Neural progenitor cell (in vitro differentiated cells): ENCODE measurements around the gene ATP10A. TPM values are rescaled to one million over a fixed set of nuclear protein-coding genes. Genes with fewer than 3 reads are reported as not detected.

Source experiments
- DNase-seq: peaks from one replicate; pipeline ENCODE4 v3.0.0-alpha.2; 2016; ENCODE audit warnings: low spot score
- H2AFZ ChIP-seq: fragments of 200-600 bp; sonication (generic); replicated peaks from 2 replicates; pipeline ENCODE4 v1.6.1; 2016; ENCODE audit warnings: antibody characterized with exemption
- H3F3A ChIP-seq: fragments of 200-600 bp; sonication (generic); 2 replicates; pipeline ENCODE4 v1.6.1; 2016; ENCODE audit warnings: antibody characterized with exemption, low read depth
- H3K27ac ChIP-seq: fragments of 200-600 bp; sonication (generic); 2 replicates; pipeline ENCODE4 v1.5.1; 2016; ENCODE audit warnings: mild to moderate bottlenecking
- H3K27me3 ChIP-seq: fragments of 200-600 bp; sonication (generic); 2 replicates; pipeline ENCODE4 v1.6.1; 2016; ENCODE audit warnings: mild to moderate bottlenecking, moderate library complexity
- H3K36me3 ChIP-seq: fragments of 200-600 bp; sonication (generic); 2 replicates; pipeline ENCODE4 v1.5.1; 2016
- H3K4me1 ChIP-seq: fragments of 200-600 bp; sonication (generic); 2 replicates; pipeline ENCODE4 v1.6.1; 2016; ENCODE audit warnings: mixed run types
- H3K4me2 ChIP-seq: fragments of 200-600 bp; sonication (generic); 2 replicates; pipeline ENCODE4 v1.6.1; 2016
- H3K4me3 ChIP-seq: fragments of 200-600 bp; sonication (generic); 2 replicates; pipeline ENCODE4 v1.5.1; 2016
- H3K79me2 ChIP-seq: fragments of 200-600 bp; sonication (generic); 2 replicates; pipeline ENCODE4 v1.6.1; 2016; ENCODE audit warnings: low read depth
- H3K9ac ChIP-seq: fragments of 200-600 bp; sonication (generic); 2 replicates; pipeline ENCODE4 v1.6.1; 2016
- H3K9me3 ChIP-seq: fragments of 200-600 bp; sonication (generic); 2 replicates; pipeline ENCODE4 v1.5.1; 2016; ENCODE audit warnings: low read depth
- H4K20me1 ChIP-seq: fragments of 200-600 bp; sonication (generic); 2 replicates; pipeline ENCODE4 v1.6.1; 2016; ENCODE audit warnings: low read depth
- H3K27ac Mint-ChIP-seq: 3 replicates; pipeline ENCODE4 v1.8.0; 2021; ENCODE audit warnings: mixed read lengths
- H3K27me3 Mint-ChIP-seq: 2 replicates; pipeline ENCODE4 v1.8.0; 2022; ENCODE audit warnings: low read depth, mild to moderate bottlenecking, inconsistent platforms, moderate library complexity, mixed read lengths; ENCODE audit not compliant: insufficient read depth
- H3K36me3 Mint-ChIP-seq: 3 replicates; pipeline ENCODE4 v1.8.0; 2021; ENCODE audit warnings: mixed read lengths
- H3K4me1 Mint-ChIP-seq: 3 replicates; pipeline ENCODE4 v1.8.0; 2021; ENCODE audit warnings: mixed read lengths
- H3K4me3 Mint-ChIP-seq: 3 replicates; pipeline ENCODE4 v1.8.0; 2021; ENCODE audit warnings: mild to moderate bottlenecking, moderate library complexity, mixed read lengths
- H3K9me3 Mint-ChIP-seq: 3 replicates; pipeline ENCODE4 v1.8.0; 2020; ENCODE audit warnings: mixed read lengths
- EZH2 ChIP-seq: fragments of 200-600 bp; sonication (generic); IDR thresholded peaks from 2 replicates; pipeline ENCODE4 v1.6.1; 2017; ENCODE audit warnings: antibody characterized with exemption, mild to moderate bottlenecking, moderate library complexity
- EZH2phosphoT487 ChIP-seq: fragments of 200-600 bp; sonication (generic); IDR thresholded peaks from 2 replicates; pipeline ENCODE4 v1.6.1; 2017; ENCODE audit warnings: antibody characterized with exemption
- total RNA-seq: library from RNA; depleted of rRNA; stranded (reverse); fragments of >200 nt; gene quantifications from 2 replicates; pipeline ENCODE4 v1.2.3, GENCODE V29; 2015; ENCODE audit warnings: low replicate concordance
- TF ChIP-seq, protein P1 (sequence below): fragments of 200-600 bp; sonication (generic); IDR thresholded peaks from 2 replicates; pipeline ENCODE4 v1.5.1; 2017; ENCODE audit warnings: antibody characterized with exemption, mild to moderate bottlenecking

The ATP10A gene
- total RNA-seq, 1 donor from 2014 or later = 0.32 TPM

DNA sequence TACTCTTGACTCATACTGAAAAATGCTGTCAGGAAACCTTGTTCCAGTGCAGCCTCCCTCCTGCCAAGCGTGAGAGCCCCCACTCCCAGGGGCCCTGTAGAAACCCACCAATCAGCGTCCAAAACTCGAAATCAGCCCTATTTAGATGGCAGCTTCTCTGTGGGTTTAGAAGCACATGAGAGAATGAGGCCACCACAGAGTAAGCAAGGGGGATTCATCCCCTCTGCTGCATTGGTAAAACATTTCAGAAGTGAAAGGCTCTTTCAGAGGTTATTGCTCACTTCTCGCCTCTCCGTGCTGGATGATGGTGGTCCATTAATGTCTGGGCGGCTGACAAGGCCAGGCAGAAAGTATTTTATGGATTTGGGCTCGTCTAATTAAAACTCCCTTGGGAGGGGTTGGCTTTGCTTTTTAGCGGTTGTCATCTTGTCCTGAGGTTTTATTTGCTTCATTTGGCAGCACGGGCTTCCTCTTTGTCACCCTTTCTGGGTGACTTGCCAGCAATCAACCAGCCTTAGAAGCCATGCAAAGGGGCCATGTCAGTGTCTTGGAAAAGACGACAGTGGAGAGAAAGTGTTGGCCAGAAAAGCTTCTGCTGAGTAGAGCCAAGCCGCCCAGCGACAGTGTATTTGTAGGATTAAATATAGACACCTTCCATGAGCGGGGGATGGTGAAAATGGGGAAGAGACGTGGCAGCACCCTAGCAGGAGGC lies 145.5 kb downstream of the ATP10A start:
- peak overlapping the region; percentile 12 for H2AFZ ChIP-seq
- no peaks in the 10 kb centered on the region for H3K27me3 ChIP-seq
- Mint-ChIP-seq H3K4me3 (no peak overlapping the region), H3K27ac (peak overlapping the region; percentile 48), H3K27me3 (peaks cover 3% of the 10 kb centered on the region), H3K4me1 (peaks cover 9% of the 10 kb centered on the region), H3K36me3 (peaks cover 1% of the 10 kb centered on the region), H3K9me3 (no peaks in the 10 kb centered on the region)
- no peaks in the 10 kb centered on the region for H3K9me3 ChIP-seq
- H3K27ac ChIP-seq = no peak overlapping the region
- H3K4me3 ChIP-seq = no peak overlapping the region
- H4K20me1 ChIP-seq = no peaks in the 10 kb centered on the region
- TF ChIP-seq EZH2phosphoT487 = no peak
- no peak for TF ChIP-seq EZH2
- TF ChIP-seq, protein P1, sequence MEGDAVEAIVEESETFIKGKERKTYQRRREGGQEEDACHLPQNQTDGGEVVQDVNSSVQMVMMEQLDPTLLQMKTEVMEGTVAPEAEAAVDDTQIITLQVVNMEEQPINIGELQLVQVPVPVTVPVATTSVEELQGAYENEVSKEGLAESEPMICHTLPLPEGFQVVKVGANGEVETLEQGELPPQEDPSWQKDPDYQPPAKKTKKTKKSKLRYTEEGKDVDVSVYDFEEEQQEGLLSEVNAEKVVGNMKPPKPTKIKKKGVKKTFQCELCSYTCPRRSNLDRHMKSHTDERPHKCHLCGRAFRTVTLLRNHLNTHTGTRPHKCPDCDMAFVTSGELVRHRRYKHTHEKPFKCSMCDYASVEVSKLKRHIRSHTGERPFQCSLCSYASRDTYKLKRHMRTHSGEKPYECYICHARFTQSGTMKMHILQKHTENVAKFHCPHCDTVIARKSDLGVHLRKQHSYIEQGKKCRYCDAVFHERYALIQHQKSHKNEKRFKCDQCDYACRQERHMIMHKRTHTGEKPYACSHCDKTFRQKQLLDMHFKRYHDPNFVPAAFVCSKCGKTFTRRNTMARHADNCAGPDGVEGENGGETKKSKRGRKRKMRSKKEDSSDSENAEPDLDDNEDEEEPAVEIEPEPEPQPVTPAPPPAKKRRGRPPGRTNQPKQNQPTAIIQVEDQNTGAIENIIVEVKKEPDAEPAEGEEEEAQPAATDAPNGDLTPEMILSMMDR = no peak
- H3K4me2 ChIP-seq = no peak overlapping the region
- H3F3A ChIP-seq = no peaks in the 10 kb centered on the region
- H3K36me3 ChIP-seq = no peaks in the 10 kb centered on the region
- DNase-seq = no peak
- peaks cover 11% of the 10 kb centered on the region for H3K4me1 ChIP-seq
- H3K79me2 ChIP-seq = no peaks in the 10 kb centered on the region
- H3K9ac ChIP-seq = no peak overlapping the region

DNA sequence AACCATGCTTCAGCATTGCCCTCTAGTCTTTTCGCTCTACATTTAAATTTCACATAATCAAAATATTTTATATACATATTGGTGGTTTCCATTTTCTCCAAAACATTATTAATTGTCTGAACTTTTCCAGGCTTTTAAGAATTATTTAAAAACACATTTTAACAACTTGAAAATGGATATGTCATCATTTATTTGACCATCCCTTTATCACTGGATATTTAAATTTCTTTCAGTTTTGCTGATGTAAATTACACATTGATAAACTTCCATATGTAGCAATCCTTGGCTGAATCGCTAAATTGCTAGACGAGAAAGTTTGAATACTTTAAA lies 146.0 kb downstream of the ATP10A start:
- Histone ChIP-seq H3K27me3 (no peaks in the 10 kb centered on the region), H2AFZ (no peak overlapping the region), H3K4me1 (peaks cover 11% of the 10 kb centered on the region), H3F3A (no peaks in the 10 kb centered on the region), H4K20me1 (no peaks in the 10 kb centered on the region), H3K27ac (no peak overlapping the region), H3K9ac (no peak overlapping the region), H3K9me3 (no peaks in the 10 kb centered on the region), H3K36me3 (no peaks in the 10 kb centered on the region), H3K79me2 (no peaks in the 10 kb centered on the region), H3K4me2 (no peak overlapping the region), H3K4me3 (no peak overlapping the region)
- H3K9me3 Mint-ChIP-seq = no peaks in the 10 kb centered on the region
- DNase-seq = no peak
- no peak overlapping the region for H3K27ac Mint-ChIP-seq
- H3K36me3 Mint-ChIP-seq = peaks cover 1% of the 10 kb centered on the region
- H3K27me3 Mint-ChIP-seq = peaks cover 4% of the 10 kb centered on the region
- H3K4me3 Mint-ChIP-seq = no peak overlapping the region
- no peak for TF ChIP-seq EZH2
- no peak for TF ChIP-seq EZH2phosphoT487
- TF ChIP-seq, protein P1 = no peak
- peaks cover 9% of the 10 kb centered on the region for H3K4me1 Mint-ChIP-seq

DNA sequence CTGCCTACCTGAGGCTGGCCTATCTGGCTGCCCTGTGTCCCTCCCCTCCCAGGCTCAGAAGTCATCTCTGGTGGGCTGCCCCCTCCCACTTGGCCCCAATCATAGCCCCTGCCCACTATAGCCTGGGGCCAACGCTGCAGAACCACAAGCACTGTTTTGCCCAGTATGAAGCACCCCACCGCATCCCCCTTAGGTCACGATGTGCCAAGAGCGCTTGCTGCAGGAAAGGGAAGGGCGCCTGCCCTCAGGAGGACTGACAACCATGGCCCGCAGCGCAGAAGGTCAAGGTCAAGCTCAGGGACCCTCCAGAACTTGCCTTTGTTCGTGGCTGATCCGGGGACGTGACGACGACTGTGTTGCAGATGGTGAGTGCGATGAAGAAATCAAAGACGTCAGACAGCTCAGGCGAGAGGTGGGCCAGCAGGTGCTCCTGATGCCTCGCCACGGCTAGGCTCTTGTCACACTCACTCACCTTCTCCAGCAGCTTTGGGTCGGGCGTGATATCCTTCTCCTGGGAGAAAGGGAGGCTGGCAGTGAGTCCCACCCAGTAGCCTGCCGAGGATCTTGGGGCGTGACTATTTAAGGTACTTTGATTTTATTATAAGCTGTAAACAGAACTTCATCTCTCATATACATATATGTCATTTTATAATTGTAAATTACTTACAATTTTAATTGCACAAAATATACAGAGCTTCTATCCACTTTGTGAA lies 146.6 kb downstream of the ATP10A start:
- Histone ChIP-seq H3K27me3 (no peaks in the 10 kb centered on the region), H4K20me1 (no peaks in the 10 kb centered on the region), H3K27ac (no peak overlapping the region), H3K4me1 (peaks cover 11% of the 10 kb centered on the region), H3K9ac (no peak overlapping the region), H3F3A (no peaks in the 10 kb centered on the region), H3K79me2 (no peaks in the 10 kb centered on the region), H2AFZ (no peak overlapping the region), H3K9me3 (no peaks in the 10 kb centered on the region), H3K4me2 (no peak overlapping the region), H3K36me3 (no peaks in the 10 kb centered on the region), H3K4me3 (no peak overlapping the region)
- Mint-ChIP-seq H3K4me1 (peaks cover 9% of the 10 kb centered on the region), H3K9me3 (no peaks in the 10 kb centered on the region), H3K27me3 (peaks cover 5% of the 10 kb centered on the region), H3K27ac (no peak overlapping the region), H3K36me3 (no peaks in the 10 kb centered on the region), H3K4me3 (no peak overlapping the region)
- no peak for DNase-seq
- TF ChIP-seq EZH2phosphoT487 = no peak
- TF ChIP-seq, protein P1 = no peak
- TF ChIP-seq EZH2 = no peak
